HG03060 (cell line): ENCODE results near the gene PRSS33.
A peak's percentile ranks its signal among the peaks of the same experiment; 100 is the strongest.

Source experiments
- ATAC-seq: cut with Tn5 transposase; IDR thresholded peaks from one replicate; pipeline ENCODE4 v1.9.1; 2021; ENCODE audit warnings: low read depth, moderate number of reproducible peaks; ENCODE audit not compliant: unreplicated experiment

The PRSS33 gene

DNA sequence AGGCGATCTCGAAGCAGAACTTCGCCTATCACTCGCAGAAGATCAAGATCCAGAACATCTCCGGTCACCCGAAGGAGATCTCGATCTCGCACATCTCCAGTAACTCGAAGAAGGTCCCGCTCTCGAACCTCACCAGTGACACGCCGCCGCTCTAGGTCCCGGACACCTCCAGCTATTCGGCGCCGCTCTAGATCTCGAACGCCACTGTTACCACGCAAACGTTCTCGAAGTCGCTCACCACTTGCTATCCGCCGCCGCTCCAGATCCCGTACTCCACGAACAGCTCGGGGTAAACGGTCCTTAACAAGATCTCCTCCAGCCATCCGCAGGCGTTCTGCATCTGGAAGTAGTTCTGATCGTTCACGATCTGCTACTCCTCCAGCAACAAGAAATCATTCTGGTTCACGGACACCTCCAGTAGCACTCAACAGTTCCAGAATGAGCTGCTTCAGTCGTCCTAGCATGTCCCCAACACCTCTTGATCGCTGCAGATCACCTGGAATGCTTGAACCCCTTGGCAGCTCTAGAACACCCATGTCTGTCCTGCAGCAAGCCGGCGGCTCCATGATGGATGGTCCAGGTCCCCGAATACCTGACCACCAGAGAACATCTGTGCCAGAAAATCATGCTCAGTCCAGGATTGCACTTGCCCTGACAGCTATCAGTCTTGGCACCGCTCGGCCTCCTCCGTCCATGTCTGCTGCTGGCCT is 20.8 kb downstream of the PRSS33 start:
- ATAC-seq: no peak

- ATAC-seq: no peak
These were observed 21.6 kb downstream of the PRSS33 start for GRCh38 chr16:2765462-2766404.

GRCh38 chr16:2764718-2765117 is 22.6 kb downstream of the PRSS33 start:
- no peak for ATAC-seq

DNA sequence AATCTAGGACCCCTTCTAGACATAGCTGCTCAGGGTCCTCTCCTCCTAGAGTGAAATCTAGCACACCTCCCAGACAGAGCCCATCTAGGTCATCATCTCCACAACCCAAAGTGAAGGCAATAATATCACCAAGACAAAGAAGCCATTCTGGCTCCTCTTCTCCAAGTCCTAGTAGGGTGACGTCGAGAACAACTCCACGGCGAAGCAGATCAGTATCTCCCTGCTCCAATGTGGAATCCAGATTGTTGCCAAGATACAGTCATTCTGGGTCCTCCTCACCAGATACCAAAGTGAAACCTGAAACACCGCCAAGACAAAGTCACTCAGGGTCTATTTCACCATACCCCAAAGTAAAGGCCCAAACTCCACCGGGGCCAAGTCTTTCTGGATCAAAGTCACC is 24.2 kb downstream of the PRSS33 start:
- no peak for ATAC-seq

- ATAC-seq: no peak
These were observed 24.6 kb downstream of the PRSS33 start for GRCh38 chr16:2762711-2763110.

- no peak for ATAC-seq
These were observed 25.3 kb downstream of the PRSS33 start for GRCh38 chr16:2761886-2762583.

- ATAC-seq: no peak
These were observed 25.9 kb downstream of the PRSS33 start for GRCh38 chr16:2761472-2761871.

DNA sequence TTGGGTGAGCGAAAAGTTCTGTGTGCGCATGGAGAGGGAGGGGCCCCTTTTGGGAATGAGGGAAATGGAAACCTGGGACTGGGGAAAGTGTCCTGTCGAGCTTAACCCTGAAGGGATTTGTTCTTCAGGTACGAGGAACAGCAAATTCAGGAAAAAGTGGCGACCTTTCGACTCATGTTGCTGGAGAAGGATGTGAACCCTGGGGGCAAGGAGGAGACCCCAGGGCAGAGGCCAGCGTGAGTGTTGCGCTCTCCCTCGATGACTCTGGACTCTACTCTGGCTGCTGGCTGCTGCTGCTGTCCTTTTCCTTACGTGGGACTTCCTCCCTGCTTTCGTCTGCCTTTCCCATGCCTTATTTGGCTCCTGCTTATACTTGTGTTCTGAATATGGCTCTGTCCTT is 30.0 kb downstream of the PRSS33 start:
- ATAC-seq: no peak

DNA sequence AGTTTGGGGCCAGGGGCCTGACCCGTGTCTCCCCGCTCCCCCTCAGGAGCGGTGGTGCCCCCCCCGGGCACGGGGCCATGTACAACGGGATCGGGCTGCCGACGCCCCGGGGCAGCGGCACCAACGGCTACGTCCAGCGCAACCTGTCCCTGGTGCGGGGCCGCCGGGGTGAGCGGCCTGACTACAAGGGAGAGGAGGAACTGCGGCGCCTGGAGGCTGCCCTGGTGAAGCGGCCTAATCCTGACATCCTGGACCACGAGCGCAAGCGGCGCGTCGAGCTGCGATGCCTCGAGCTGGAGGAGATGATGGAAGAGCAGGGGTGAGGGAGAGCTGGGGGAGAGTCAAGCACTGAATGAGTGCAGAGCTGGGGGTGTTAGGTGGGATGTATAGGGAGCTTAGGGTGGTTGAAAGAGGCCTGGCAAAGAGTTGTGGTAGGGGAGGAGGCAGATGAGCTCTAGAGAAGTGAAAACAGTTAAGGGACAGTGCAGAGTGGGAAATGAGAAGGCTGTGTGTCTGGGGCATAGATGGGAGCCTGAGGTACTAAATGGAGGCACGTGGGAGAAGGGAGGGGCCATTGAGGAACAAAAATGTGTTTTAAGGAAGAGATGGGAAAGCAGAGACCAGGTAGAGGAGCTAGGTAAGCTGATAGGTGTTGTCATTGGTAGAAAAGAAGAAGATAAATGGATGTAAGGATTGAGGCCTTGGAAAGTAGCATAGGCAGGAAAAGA is 30.9 kb downstream of the PRSS33 start:
- no peak for ATAC-seq

DNA sequence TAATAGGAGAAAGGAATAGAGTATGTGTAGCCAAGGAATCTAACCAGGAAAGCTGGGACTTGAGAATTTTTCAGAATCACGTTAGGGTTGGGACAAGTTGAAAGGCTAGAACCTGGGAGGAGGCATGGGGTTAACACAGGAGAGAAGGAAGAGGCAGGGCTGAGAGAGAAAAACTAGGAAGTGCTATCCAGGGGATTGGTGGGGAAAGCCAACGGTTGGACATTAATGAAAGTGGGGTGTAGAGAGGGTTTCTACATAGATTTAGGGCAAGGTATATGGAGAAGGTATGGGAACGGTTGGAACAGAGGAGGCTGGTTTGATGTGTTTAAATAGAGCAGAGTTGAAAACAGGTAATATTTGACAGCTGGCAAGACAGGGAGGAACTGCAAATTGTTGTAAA is 32.2 kb downstream of the PRSS33 start:
- ATAC-seq: no peak

GRCh38 chr16:2753733-2754020 is 33.7 kb downstream of the PRSS33 start:
- no peak for ATAC-seq

- no peak for ATAC-seq
These were observed 34.3 kb downstream of the PRSS33 start for GRCh38 chr16:2752850-2753732.

- peak; percentile 62 for ATAC-seq
These were observed 35.1 kb downstream of the PRSS33 start, which contains the start of gene SRRM2 for GRCh38 chr16:2752035-2752849. SRRM2 (plus strand) TSS chr16:2752638; CDS start chr16:2756365, 3,727 bp downstream.

DNA sequence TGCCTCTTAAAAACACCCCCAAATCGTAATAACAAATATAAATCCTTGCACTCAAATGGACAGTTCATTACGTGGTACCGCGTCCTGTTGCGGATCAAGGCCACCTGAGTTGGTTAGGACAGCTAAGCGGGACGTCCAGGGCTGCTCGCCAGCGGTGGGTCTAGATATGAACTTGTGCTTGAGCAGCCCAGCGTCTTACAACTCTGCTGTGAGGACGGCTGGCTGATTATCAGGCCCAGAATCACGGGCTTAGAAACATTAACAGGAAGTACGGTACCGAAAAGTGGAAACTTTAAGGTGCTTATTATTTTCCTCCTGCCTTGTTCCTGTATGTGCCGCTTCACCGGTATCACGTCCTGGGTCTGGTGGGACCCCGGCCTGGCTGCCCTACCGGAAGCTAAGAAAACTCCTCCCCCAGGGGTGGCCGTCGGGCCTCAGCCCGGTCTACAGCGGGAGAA is 35.8 kb downstream of the PRSS33 start:
- peak; percentile 18 for ATAC-seq

GRCh38 chr16:2749936-2750335 is 37.4 kb downstream of the PRSS33 start:
- ATAC-seq: no peak

GRCh38 chr16:2749476-2749875 is 37.9 kb downstream of the PRSS33 start:
- ATAC-seq: no peak

DNA sequence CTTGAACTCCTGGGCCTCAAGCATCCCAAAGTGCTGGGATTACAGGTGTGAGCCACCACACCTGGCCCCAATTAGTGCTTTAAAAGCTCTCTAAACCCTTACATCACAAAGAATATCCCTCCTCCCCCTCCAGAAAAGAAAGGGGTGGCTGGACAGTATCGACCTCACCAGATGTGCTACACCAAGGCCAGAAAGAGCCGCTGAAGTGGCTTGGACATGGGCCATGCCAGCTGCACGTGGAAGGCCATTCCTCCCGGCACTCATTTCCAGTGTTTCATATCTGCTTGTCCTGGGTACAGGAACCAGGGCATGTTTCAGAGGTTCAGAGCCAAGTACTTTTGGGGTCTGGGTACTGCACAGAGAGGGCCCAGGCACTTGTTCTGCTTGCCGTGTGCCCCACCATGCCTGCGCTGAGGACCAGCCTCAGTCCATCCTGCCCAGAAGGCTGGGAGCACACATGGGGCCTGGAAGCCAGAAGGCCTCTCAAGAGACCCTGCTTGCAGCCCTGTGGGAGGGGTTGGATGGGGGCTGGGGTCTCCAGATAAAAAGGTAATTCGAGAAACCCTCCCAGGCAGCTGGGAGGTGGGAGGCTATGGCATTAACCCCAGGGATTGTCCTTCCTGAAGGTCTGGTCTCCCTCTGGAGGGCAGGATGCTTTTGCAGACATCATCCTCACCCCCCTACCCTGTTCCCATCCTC is 38.5 kb downstream of the PRSS33 start:
- no peak for ATAC-seq

DNA sequence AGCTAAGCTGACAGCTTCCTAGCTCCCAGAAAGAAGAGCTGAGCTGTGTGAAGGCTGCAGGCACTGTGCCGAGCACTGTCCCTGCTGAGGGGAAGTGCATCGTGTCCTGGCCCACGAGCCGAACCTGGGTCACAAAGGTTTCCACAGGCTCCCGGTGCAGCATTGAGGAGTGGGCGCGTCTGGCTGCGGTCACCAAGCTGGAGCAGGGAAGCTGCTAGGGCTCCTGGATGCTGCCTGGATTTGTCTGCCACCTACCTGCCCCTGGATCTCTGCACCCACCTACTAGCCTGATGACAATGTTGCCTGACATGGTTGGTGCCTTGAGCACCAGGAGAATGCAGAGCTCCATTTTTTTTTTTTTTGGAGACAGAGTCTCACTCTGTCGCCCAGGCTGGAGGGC is 41.4 kb downstream of the PRSS33 start:
- ATAC-seq: no peak
